Left ventricle myocardium inferior (tissue), 1 donor: Measurements from ENCODE around the gene OR4S1. TPM values are rescaled to one million over a fixed set of nuclear protein-coding genes. Genes with fewer than 3 reads are reported as not detected.
"Not testable (repeated sequence)": the region's sequence is repeated elsewhere in the genome, so short reads cannot be mapped to it uniquely, and the experiment has no call there.

Experiments
- DNase-seq: peaks from one replicate; pipeline ENCODE4 v3.0.0-alpha.2; 2020
- H3K27ac ChIP-seq: fragments of 200-600 bp; replicated peaks from 2 replicates; pipeline ENCODE4 v1.8.0; 2021
- H3K27me3 ChIP-seq: fragments of 200-600 bp; 2 replicates; pipeline ENCODE4 v1.8.0; 2021; ENCODE audit warnings: low read depth
- H3K36me3 ChIP-seq: fragments of 200-600 bp; 2 replicates; pipeline ENCODE4 v1.8.0; 2021
- H3K4me1 ChIP-seq: fragments of 200-600 bp; 2 replicates; pipeline ENCODE4 v1.8.0; 2021
- H3K4me3 ChIP-seq: fragments of 200-600 bp; 2 replicates; pipeline ENCODE4 v1.8.0; 2021; ENCODE audit warnings: mild to moderate bottlenecking, moderate library complexity
- H3K9me3 ChIP-seq: fragments of 200-600 bp; replicated peaks from 2 replicates; pipeline ENCODE4 v1.8.0; 2021
- CTCF ChIP-seq: fragments of 200-600 bp; IDR thresholded peaks from 2 replicates; pipeline ENCODE4 v1.8.0; 2021; ENCODE audit warnings: antibody characterized with exemption, mild to moderate bottlenecking, borderline replicate concordance
- intact Hi-C: fragments of 100-400 bp; cut with micrococcal nuclease; formaldehyde crosslinking; loops from one replicate; pipeline ENCODE4 v1.11.0; 2022
- total RNA-seq: library from RNA; stranded (reverse); fragmentation: NEBNext Ultra II Directional; extraction: Animal tissue kit (Norgen Biotek cat#: 25700); gene quantifications from one replicate; pipeline ENCODE4 v1.2.1, GENCODE V29; 2021
- donor health status: DM: no; HTN: yes; CAD: no; lungs with severe emphysema.

OR4S1 gene
- total RNA-seq, 1 donor from 2014 or later, result not detected

GRCh38 chr11:48307760-48308386 lies 1.9 kb downstream of the OR4S1 start:
- peak; percentile 20 for DNase-seq
- Histone ChIP-seq H3K27me3 (no peaks in the 10 kb centered on the region), H3K36me3 (no peaks in the 10 kb centered on the region), H3K27ac (no peak overlapping the region), H3K4me3 (no peak overlapping the region), H3K4me1 (no peaks in the 10 kb centered on the region), H3K9me3 (peaks cover 21% of the 10 kb centered on the region)
- intact Hi-C loops, result no loop called here
- peak; percentile 80 for TF ChIP-seq CTCF

- DNase-seq, H3K4me3 ChIP-seq, intact Hi-C loops, H3K4me1 ChIP-seq, H3K36me3 ChIP-seq, H3K27me3 ChIP-seq, H3K27ac ChIP-seq: not testable (repeated sequence)
- peaks cover 27% of the 10 kb centered on the region for H3K9me3 ChIP-seq
Observed at GRCh38 chr11:48313590-48313989, 7.6 kb downstream of the OR4S1 start.

GRCh38 chr11:48319813-48320212 lies 13.8 kb downstream of the OR4S1 start:
- H3K27me3 ChIP-seq, H3K27ac ChIP-seq, DNase-seq, intact Hi-C loops, H3K4me1 ChIP-seq, H3K9me3 ChIP-seq, H3K36me3 ChIP-seq, H3K4me3 ChIP-seq: not testable (repeated sequence)

GRCh38 chr11:48324620-48325019 lies 18.6 kb downstream of the OR4S1 start, which contains the start of gene OR4C3:
Gene OR4C3 (plus strand): TSS chr11:48324920. CDS start chr11:48325022, 102 bp downstream.
- H3K9me3 ChIP-seq, H3K4me1 ChIP-seq, H3K27me3 ChIP-seq, H3K27ac ChIP-seq, H3K36me3 ChIP-seq, DNase-seq, H3K4me3 ChIP-seq, intact Hi-C loops: not testable (repeated sequence)

GRCh38 chr11:48341466-48341865 lies 35.4 kb downstream of the OR4S1 start:
- peaks cover 5% of the 10 kb centered on the region for H3K9me3 ChIP-seq
- TF ChIP-seq CTCF, result no peak
- H3K4me3 ChIP-seq, result no peak overlapping the region
- H3K36me3 ChIP-seq, result no peaks in the 10 kb centered on the region
- no peak for DNase-seq
- intact Hi-C loops, result no loop called here
- H3K4me1 ChIP-seq, result no peaks in the 10 kb centered on the region
- no peaks in the 10 kb centered on the region for H3K27me3 ChIP-seq
- H3K27ac ChIP-seq, result no peak overlapping the region

- H3K36me3 ChIP-seq, H3K4me3 ChIP-seq, H3K4me1 ChIP-seq, DNase-seq, H3K27ac ChIP-seq, H3K9me3 ChIP-seq, H3K27me3 ChIP-seq, intact Hi-C loops: not testable (repeated sequence)
Observed at GRCh38 chr11:48342505-48342904, 36.5 kb downstream of the OR4S1 start.

GRCh38 chr11:48346286-48346685 lies 40.3 kb downstream of the OR4S1 start:
- H3K27ac ChIP-seq, intact Hi-C loops: not testable (repeated sequence)

GRCh38 chr11:48354013-48354412 lies 48.0 kb downstream of the OR4S1 start:
- H3K4me1 ChIP-seq, result no peaks in the 10 kb centered on the region
- H3K36me3 ChIP-seq, result no peaks in the 10 kb centered on the region
- H3K27me3 ChIP-seq, result no peaks in the 10 kb centered on the region
- intact Hi-C loops, result no loop called here
- H3K9me3 ChIP-seq, result peaks cover 24% of the 10 kb centered on the region
- no peak overlapping the region for H3K27ac ChIP-seq
- DNase-seq, result no peak
- no peak overlapping the region for H3K4me3 ChIP-seq
- no peak for TF ChIP-seq CTCF

More at GRCh38 chr11:48346286-48346685, 40.3 kb downstream of the OR4S1 start:
- not testable (repeated sequence) for H3K36me3 ChIP-seq, H3K4me3 ChIP-seq, H3K27me3 ChIP-seq, H3K4me1 ChIP-seq, DNase-seq
- peaks cover 19% of the 10 kb centered on the region for H3K9me3 ChIP-seq
